HEK293 (cell line): Measurements from ENCODE around the gene PDGFB.

ENCODE experiments used
- CTCF ChIP-seq: fragments of 450-650 bp; formaldehyde crosslinking; IDR thresholded peaks from 2 replicates; pipeline ENCODE4 v1.5.1; 2016; ENCODE audit warnings: missing biosample characterization, missing genetic modification characterization
- SETDB1 ChIP-seq: IDR thresholded peaks from one replicate; pipeline ENCODE4 v1.6.1; 2017; ENCODE audit warnings: mild to moderate bottlenecking, low read length, moderate library complexity, mixed read lengths; ENCODE audit not compliant: insufficient read length
- ZNF23 ChIP-seq: fragments of 450-650 bp; formaldehyde crosslinking; IDR thresholded peaks from 2 replicates; pipeline ENCODE4 v1.5.1; 2016; ENCODE audit warnings: missing biosample characterization, missing genetic modification characterization, borderline replicate concordance
- ZNF292 ChIP-seq: fragments of 450-650 bp; formaldehyde crosslinking; IDR thresholded peaks from 2 replicates; pipeline ENCODE4 v1.5.1; 2016; ENCODE audit warnings: low read depth, missing biosample characterization, missing genetic modification characterization, borderline replicate concordance
- ZNF624 ChIP-seq: fragments of 450-650 bp; formaldehyde crosslinking; IDR thresholded peaks from 2 replicates; pipeline ENCODE4 v1.5.1; 2017; ENCODE audit warnings: missing biosample characterization, missing genetic modification characterization
- ZNF654 ChIP-seq: fragments of 450-650 bp; formaldehyde crosslinking; IDR thresholded peaks from 2 replicates; pipeline ENCODE4 v1.5.1; 2016; ENCODE audit warnings: low read depth, missing biosample characterization, missing genetic modification characterization
- ZNF677 ChIP-seq: fragments of 450-650 bp; IDR thresholded peaks from 2 replicates; pipeline ENCODE4 v1.5.0; 2018; ENCODE audit warnings: missing biosample characterization, mild to moderate bottlenecking, missing genetic modification characterization, moderate library complexity

- TF ChIP-seq SETDB1: no peak
- TF ChIP-seq CTCF (tag by site-specific recombination): no peak
- TF ChIP-seq ZNF677: no peak
- TF ChIP-seq ZNF654 (tag by site-specific recombination): no peak
- TF ChIP-seq ZNF23 (tag by site-specific recombination): no peak
- TF ChIP-seq ZNF292: no peak
- no peak for TF ChIP-seq ZNF624 (tag by site-specific recombination)
These were observed 10.1 kb upstream of the PDGFB start for GRCh38 chr22:39254789-39255298.
